ENCODE results near the gene TMEM169.
"Not testable (repeated sequence)": the region's sequence is repeated elsewhere in the genome, so short reads cannot be mapped to it uniquely, and the experiment has no call there.

Gene TMEM169

GRCh38 chr2:216134958-216135541 lies 53.3 kb downstream of the TMEM169 start:
- no peak for DNase-seq

GRCh38 chr2:216139884-216140283 lies 58.2 kb downstream of the TMEM169 start:
- peak; percentile 62 for DNase-seq

GRCh38 chr2:216141516-216141915 lies 59.8 kb downstream of the TMEM169 start:
- DNase-seq: not testable (repeated sequence)

GRCh38 chr2:216142540-216142939 lies 60.8 kb downstream of the TMEM169 start:
- no peak for DNase-seq

- DNase-seq: no peak
These were observed 62.7 kb downstream of the TMEM169 start for GRCh38 chr2:216144372-216144771.

- DNase-seq: no peak
These were observed 63.1 kb downstream of the TMEM169 start for GRCh38 chr2:216144857-216145256.

GRCh38 chr2:216146573-216146972 lies 64.9 kb downstream of the TMEM169 start:
- no peak for DNase-seq

GRCh38 chr2:216147172-216148131 lies 65.7 kb downstream of the TMEM169 start:
- DNase-seq: no peak

GRCh38 chr2:216148983-216149382 lies 67.3 kb downstream of the TMEM169 start:
- DNase-seq: no peak

GRCh38 chr2:216149741-216150140 lies 68.0 kb downstream of the TMEM169 start:
- DNase-seq: no peak

- no peak for DNase-seq
These were observed 69.8 kb downstream of the TMEM169 start for GRCh38 chr2:216151313-216152025.

Data from CD4-positive, alpha-beta T cell treated with Interleukin-17A for 1 hour (primary cell).